Cardiac ventricle fibroblast (primary cell): ENCODE data around the gene SLC44A1. TPM values are rescaled to one million over a fixed set of nuclear protein-coding genes. Genes with fewer than 3 reads are reported as not detected.

Experiments
- total RNA-seq: library from RNA; depleted of rRNA; stranded (reverse); fragments of >200 nt; gene quantifications from 2 replicates; pipeline ENCODE4 v1.2.3, GENCODE V29; 2015

Gene SLC44A1
- 102 and 108 TPM in 2 replicates for total RNA-seq

DNA sequence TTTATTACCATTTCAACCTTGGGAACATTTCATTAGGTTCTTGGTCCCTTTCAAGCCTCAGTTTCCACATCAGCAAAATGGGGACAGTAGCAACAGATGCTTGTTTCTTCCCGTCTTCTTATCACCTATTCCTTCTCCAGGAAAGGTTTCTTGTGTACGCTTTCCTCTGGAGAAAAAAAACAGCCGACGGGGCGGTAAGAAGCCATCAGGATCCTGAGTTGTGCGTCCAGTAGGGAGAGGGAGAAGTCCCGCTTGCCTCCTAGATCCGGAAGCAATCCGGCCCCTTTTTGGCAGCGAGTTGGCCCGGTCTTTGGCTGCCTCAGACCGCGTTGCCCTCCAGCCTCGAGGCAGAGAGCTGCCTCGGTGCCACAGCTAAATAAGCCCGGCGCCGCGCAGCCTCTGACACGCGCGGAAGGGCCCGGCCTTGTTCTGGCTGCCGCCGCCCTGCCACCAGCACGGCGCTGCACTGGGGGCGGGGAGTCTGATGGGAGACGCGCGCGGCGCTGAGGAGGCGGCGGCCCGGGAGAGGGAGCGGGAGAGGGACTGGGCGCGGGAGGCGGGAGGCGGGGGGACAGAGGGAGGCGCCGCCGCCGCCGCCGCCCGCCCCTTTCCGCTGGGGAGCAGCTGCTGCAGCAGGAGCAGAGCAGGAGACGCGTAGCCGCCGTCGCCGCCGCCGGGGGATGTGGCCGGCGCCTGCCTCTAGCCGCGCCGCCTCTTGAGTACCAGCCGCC is at the start of gene SLC44A1:
Gene SLC44A1, plus strand, starts transcription at position 649 of the 731 bp plus-strand sequence. CDS start 218 bp downstream, outside the sequence.

GRCh38 chr9:105447814-105448812 is 203.7 kb downstream of the SLC44A1 start, which contains the start of gene FSD1L:
TSS of gene FSD1L (plus strand) at chr9:105448034. CDS start at chr9:105448221, 187 bp downstream.

Other genes starting within 250 kb of the SLC44A1 start
- 1.1 and 1.2 TPM in 2 replicates for gene FSD1L, start 203.4 kb downstream of the SLC44A1 start, total RNA-seq